PFSK-1 (cell line): ENCODE data around the gene PPP4R3A. TPM values are rescaled to one million over a fixed set of nuclear protein-coding genes. Genes with fewer than 3 reads are reported as not detected.
A peak's percentile ranks its signal among the peaks of the same experiment; 100 is the strongest.

Experiments
- FOXP2 ChIP-seq: optimal IDR thresholded peaks from 2 replicates; pipeline ENCODE3; 2011; ENCODE audit warnings: borderline replicate concordance, control low read depth, inconsistent platforms; ENCODE audit not compliant: insufficient read depth; ENCODE audit errors: extremely low read length, extremely low read depth
- POLR2AphosphoS5 ChIP-seq: IDR thresholded peaks from 2 replicates; pipeline ENCODE4 v1.6.1; 2012; ENCODE audit warnings: low read depth, mild to moderate bottlenecking, control low read depth, low read length, moderate library complexity
- SIN3A ChIP-seq: IDR thresholded peaks from 2 replicates; pipeline ENCODE4 v1.6.1; 2012; ENCODE audit warnings: mild to moderate bottlenecking, low read length, moderate library complexity, borderline replicate concordance; ENCODE audit not compliant: insufficient read depth
- TAF1 ChIP-seq: IDR thresholded peaks from 2 replicates; pipeline ENCODE4 v1.6.1; 2012; ENCODE audit warnings: low read length, control low read depth, borderline replicate concordance; ENCODE audit not compliant: insufficient read depth
- polyA plus RNA-seq: library from polyadenylated mRNA; unstranded; fragments of >200 nt; gene quantifications from one replicate; pipeline ENCODE4 v1.2.1, GENCODE V29; 2012; ENCODE audit warnings: low read depth, missing spikeins; ENCODE audit not compliant: insufficient read length
- TF ChIP-seq, protein P1 (sequence below), 2 experiments: IDR thresholded peaks; 2 replicates each; pipeline versions ENCODE4 v1.6.1 to v1.8.0; 2011 to 2012; ENCODE audit warnings: low read depth in 2 of 2, low read length in 2 of 2, control low read depth in 1 of 2, inconsistent platforms in 1 of 2, mild to moderate bottlenecking in 1 of 2, moderate library complexity in 1 of 2; ENCODE audit not compliant: insufficient read depth in 1 of 2

The PPP4R3A gene
- polyA plus RNA-seq, result 23.0 TPM

GRCh38 chr14:91510171-91511042, at the start of gene PPP4R3A:
Gene PPP4R3A (minus strand): TSS chr14:91510310. CDS start chr14:91509647, 663 bp downstream.
- peak; percentile 62 for TF ChIP-seq POLR2AphosphoS5
- no peak for TF ChIP-seq SIN3A
- TF ChIP-seq FOXP2, result peak; percentile 97
- TF ChIP-seq, protein P1, sequence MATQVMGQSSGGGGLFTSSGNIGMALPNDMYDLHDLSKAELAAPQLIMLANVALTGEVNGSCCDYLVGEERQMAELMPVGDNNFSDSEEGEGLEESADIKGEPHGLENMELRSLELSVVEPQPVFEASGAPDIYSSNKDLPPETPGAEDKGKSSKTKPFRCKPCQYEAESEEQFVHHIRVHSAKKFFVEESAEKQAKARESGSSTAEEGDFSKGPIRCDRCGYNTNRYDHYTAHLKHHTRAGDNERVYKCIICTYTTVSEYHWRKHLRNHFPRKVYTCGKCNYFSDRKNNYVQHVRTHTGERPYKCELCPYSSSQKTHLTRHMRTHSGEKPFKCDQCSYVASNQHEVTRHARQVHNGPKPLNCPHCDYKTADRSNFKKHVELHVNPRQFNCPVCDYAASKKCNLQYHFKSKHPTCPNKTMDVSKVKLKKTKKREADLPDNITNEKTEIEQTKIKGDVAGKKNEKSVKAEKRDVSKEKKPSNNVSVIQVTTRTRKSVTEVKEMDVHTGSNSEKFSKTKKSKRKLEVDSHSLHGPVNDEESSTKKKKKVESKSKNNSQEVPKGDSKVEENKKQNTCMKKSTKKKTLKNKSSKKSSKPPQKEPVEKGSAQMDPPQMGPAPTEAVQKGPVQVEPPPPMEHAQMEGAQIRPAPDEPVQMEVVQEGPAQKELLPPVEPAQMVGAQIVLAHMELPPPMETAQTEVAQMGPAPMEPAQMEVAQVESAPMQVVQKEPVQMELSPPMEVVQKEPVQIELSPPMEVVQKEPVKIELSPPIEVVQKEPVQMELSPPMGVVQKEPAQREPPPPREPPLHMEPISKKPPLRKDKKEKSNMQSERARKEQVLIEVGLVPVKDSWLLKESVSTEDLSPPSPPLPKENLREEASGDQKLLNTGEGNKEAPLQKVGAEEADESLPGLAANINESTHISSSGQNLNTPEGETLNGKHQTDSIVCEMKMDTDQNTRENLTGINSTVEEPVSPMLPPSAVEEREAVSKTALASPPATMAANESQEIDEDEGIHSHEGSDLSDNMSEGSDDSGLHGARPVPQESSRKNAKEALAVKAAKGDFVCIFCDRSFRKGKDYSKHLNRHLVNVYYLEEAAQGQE (IDR thresholded peaks at IDR 0.05; ENCODE audit: insufficient read depth in 1 of 2, low read depth in 2 of 2, low read length in 2 of 2), result 0 out of 4 replicates have a peak, but pooled peaks of 1 of the 2 experiments have one; percentile 44
- peak; percentile 94 for TF ChIP-seq TAF1

- TF ChIP-seq POLR2AphosphoS5 (no peak), TAF1 (no peak)
- TF ChIP-seq, protein P1 (IDR thresholded peaks at IDR 0.05; ENCODE audit: insufficient read depth in 1 of 2, low read depth in 2 of 2, low read length in 2 of 2), result no peak
These were observed 45.4 kb upstream of the PPP4R3A start for GRCh38 chr14:91555531-91555930.

DNA sequence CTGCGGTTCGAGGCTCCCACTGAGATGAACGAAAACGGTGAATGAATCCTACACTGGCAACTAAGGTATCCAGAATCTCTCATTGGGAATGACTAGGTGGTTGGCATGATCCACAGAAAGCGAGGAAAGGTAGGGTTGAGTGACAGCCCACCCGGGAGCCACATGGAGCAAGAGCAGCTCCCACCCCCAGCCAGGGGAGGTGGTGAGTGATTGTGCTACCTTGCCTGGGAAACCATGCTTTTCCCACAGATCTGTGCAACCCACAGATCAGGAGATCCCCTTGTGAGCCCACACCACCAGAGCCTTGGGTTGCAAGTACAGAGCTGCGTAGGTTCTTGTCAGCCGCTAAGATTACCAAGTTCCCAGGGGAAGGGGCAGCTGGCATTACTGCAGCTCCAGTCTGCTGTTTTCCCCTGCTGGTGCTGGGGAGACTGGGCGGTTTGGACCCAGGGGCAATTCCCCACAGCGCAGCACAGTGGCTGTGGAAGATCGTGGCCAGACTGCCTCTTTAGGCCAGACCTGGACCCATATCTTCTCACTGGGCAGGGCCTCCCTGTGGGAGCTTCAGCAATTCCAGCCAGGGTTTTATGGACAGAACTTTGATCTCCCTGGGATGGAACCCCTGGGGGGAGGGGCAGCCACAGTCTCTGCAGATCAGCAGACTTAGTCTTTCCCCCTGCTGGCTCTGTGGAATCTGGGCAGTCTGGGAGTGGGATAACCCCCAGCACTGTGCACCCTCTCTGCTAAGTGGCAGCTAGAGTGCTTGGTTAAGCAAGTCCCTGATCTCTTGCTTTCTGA, 44.6 kb upstream of the PPP4R3A start:
- TF ChIP-seq POLR2AphosphoS5, result no peak
- no peak for TF ChIP-seq FOXP2
- TF ChIP-seq, protein P1 (IDR thresholded peaks at IDR 0.05; ENCODE audit: insufficient read depth in 1 of 2, low read depth in 2 of 2, low read length in 2 of 2), result no peak
- TF ChIP-seq TAF1, result no peak
- no peak for TF ChIP-seq SIN3A

DNA sequence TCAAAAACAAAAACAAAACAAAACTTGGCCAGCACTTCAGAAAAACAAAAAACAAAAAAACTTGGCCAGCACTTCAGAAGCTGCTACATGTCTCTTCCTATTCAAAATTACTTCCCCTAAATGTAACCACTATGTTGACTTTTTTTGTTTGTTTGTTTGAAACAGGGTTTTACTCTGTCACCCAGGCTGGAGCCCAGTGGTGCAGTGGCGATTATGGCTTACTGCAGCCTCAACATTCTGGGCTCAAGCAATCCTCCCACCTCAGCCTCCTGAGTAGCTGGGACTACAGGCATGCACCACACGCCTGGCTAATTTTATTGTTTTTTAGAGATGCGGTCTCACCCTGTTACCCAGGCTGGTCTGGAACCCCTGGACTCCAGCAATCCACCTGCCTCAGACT, 38.0 kb upstream of the PPP4R3A start:
- TF ChIP-seq TAF1, result no peak
- TF ChIP-seq POLR2AphosphoS5, result no peak
- TF ChIP-seq, protein P1 (IDR thresholded peaks at IDR 0.05; ENCODE audit: insufficient read depth in 1 of 2, low read depth in 2 of 2, low read length in 2 of 2), result no peak
- no peak for TF ChIP-seq SIN3A
- TF ChIP-seq FOXP2, result no peak
